AG04449 (cell line): ENCODE data around the gene ENPP3.

Experiments
- CTCF ChIA-PET: fragments of 350-600 bp; formaldehyde crosslinking; extraction: SDS; loops from one replicate; lab custom pipeline; 2021; ENCODE audit warnings: antibody characterized with exemption; lab: Yijun Ruan, JAX
- POLR2A ChIA-PET: fragments of 400-600, 350-600 bp; formaldehyde crosslinking; extraction: SDS; loops from one replicate; lab custom pipeline; 2020; ENCODE audit warnings: antibody characterized with exemption, inconsistent platforms; lab: Yijun Ruan, JAX
- DNase-seq: peaks from one replicate; pipeline ENCODE4 v3.0.0-alpha.2; 2010; ENCODE audit warnings: low read depth, low spot score
- H3K4me3 ChIP-seq: 2 replicates; pipeline ENCODE4 v1.5.1; 2011; ENCODE audit warnings: low read depth, mild to moderate bottlenecking, control low read depth, low read length
- TF ChIP-seq, protein P1 (sequence below): IDR thresholded peaks from one replicate; pipeline ENCODE4 v1.5.1; 2011; ENCODE audit warnings: mild to moderate bottlenecking, moderate library complexity, low read length, control low read depth, inconsistent platforms; ENCODE audit not compliant: insufficient read depth; ENCODE audit errors: missing control alignments

The ENPP3 gene

DNA sequence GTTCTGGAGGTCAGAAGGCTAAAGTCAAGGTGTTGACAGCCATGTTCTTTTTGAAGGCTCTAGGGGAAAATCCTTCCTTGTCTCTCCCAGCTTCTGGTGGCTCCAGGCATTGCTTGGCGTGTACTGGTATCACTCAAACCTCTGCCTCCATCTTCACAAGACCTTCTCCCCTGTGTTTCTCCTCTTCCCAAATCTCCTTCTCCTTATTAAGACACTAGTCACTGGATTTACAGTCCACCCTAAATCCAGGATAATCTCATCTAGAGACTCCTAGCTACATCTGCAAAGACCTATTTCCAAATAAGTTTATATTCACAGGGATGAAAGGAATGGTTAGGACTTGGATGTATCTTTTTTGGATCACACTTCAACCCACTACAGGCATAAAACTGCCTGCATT, 99.7 kb downstream of the ENPP3 start:
- POLR2A ChIA-PET, result no interaction called here
- CTCF ChIA-PET, result no interaction called here
- H3K4me3 ChIP-seq, result no peak overlapping the region
- TF ChIP-seq, protein P1, sequence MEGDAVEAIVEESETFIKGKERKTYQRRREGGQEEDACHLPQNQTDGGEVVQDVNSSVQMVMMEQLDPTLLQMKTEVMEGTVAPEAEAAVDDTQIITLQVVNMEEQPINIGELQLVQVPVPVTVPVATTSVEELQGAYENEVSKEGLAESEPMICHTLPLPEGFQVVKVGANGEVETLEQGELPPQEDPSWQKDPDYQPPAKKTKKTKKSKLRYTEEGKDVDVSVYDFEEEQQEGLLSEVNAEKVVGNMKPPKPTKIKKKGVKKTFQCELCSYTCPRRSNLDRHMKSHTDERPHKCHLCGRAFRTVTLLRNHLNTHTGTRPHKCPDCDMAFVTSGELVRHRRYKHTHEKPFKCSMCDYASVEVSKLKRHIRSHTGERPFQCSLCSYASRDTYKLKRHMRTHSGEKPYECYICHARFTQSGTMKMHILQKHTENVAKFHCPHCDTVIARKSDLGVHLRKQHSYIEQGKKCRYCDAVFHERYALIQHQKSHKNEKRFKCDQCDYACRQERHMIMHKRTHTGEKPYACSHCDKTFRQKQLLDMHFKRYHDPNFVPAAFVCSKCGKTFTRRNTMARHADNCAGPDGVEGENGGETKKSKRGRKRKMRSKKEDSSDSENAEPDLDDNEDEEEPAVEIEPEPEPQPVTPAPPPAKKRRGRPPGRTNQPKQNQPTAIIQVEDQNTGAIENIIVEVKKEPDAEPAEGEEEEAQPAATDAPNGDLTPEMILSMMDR, result no peak
- DNase-seq, result no peak

DNA sequence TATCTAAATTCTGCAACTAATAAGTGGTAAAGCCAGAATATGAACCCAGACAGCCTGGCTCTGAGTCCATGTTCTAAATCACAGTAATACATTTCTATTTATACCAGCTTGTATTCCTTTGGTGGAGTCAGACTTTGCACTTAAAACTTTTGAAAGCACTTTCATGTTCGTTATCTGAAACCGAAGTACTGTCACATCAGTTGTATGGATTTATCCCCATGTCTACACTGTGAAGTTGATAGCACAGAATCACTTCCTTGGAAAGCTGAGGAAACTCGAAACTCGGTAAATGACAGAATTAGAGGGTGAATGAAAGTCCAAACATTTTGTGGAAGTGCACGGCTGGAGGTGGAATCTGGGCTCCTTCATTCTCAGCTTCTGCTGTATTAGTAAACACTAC, 102.0 kb downstream of the ENPP3 start:
- TF ChIP-seq, protein P1, result no peak
- no peak overlapping the region for H3K4me3 ChIP-seq
- no peak for DNase-seq
- POLR2A ChIA-PET, result no interaction called here
- CTCF ChIA-PET, result no interaction called here

DNA sequence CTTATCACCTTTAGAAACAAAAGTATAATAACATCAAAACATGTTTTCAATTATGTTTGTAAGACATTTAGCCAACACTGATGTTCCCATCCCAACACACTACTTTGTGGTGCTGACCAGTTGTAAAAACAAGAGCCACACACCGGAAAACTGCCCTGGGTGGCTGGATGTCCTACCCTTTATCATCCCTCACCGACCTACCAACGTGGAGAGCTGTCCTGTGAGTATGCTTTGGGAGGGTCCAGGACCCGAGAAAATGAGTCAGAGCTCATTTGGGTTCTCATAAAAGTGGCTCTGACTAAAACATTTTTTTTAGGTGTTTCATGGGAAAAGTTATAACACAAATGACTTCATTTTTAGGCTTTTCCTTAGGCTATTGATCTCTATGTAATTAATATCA, 103.1 kb downstream of the ENPP3 start:
- DNase-seq, result no peak
- ChIA-PET CTCF (no interaction called here), POLR2A (no interaction called here)
- no peak overlapping the region for H3K4me3 ChIP-seq
- TF ChIP-seq, protein P1, result no peak

DNA sequence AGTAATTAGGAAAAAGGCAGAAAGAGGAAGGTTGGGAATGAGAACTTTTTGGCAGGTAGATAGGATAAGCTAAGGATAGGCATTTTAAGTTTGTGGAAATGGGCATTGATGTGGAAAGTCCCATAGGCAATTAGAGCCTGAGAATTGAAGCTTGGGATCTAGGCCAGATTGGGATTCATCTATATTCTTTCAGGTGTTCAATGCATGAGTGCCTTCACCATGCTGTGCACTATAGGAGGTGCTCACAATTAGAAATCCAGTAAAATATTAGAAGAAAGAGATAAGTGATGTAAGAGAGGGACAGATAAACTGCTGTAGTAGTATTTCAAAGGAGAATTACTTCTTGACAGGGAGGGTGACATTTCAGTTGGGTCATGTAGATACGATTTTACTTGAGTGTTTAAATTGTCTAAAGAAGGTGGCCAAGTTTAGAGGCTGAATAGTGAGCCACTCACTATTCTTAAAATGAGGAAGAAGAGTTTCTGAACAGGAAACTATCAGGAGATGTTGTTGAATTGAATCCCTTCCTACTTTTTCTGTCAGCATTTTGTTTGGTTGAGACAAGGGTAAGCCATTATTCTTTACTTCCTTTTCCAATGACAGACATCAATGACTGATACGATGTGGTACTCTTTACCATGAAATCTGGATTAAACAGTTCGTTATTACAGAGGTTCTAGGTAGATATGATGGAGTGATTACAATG, 104.7 kb downstream of the ENPP3 start:
- TF ChIP-seq, protein P1, result no peak
- CTCF ChIA-PET, result no interaction called here
- H3K4me3 ChIP-seq, result no peak overlapping the region
- POLR2A ChIA-PET, result no interaction called here
- no peak for DNase-seq

DNA sequence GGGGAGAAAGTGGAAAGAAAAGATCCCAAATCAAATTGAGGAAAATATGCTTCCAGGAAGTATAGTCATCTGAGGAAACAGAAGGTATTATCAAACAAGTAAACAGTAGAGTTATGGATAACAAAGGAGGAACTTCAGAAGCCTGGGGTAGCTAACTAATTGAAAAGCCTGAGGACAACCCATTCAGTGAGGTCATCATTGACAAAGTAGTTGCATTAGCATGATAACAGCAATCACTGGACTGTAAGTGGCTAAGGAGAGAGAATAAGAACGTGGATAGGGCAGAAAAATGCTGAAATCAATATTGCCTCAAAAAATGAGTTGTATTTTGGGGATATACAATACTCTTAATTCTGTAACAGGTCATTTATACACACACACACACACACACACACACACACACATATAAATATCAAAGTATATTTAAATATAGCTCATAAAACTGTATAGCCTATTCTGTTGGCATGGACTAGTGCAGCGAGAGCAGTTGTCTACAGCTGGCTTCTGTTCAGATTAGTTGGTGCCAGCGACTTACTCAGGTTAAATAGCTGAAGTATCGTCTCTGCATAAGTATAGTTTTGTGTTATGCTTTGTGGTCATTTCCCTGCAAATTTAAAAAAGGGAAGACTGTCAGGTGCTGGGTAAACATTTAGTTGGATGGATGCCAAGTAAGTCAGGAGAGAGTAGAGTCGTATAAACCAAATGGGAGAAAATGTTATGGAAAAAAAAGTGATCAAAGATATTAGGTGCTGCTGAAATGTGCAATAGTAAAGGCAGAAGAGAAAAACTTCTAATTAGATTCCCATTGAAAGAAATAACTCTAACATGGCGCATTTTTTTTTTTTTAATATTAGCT, 107.6 kb downstream of the ENPP3 start:
- DNase-seq, result no peak
- POLR2A ChIA-PET, result no interaction called here
- TF ChIP-seq, protein P1, result no peak
- no peak overlapping the region for H3K4me3 ChIP-seq
- CTCF ChIA-PET, result interaction anchor here (1.3 kb wide), 1 partner anchor 49 kb away, joined by 3 read pairs; no protein-coding TSS in a partner anchor

- TF ChIP-seq, protein P1, result no peak
- POLR2A ChIA-PET, result no interaction called here
- CTCF ChIA-PET, result interaction anchor here (1.3 kb wide), 1 partner anchor 535 kb away, joined by 4 read pairs; no protein-coding TSS in a partner anchor
- no peak overlapping the region for H3K4me3 ChIP-seq
- DNase-seq, result no peak
Measured at GRCh38 chr6:131745476-131745875, 108.4 kb downstream of the ENPP3 start.
